SK-N-SH (cell line): ENCODE data around the gene CES1.
"Not testable (repeated sequence)": the region's sequence is repeated elsewhere in the genome, so short reads cannot be mapped to it uniquely, and the experiment has no call there.

ENCODE experiments used
- CTCF ChIP-seq: fragments of 200-600 bp; sonication (generic); IDR thresholded peaks from 2 replicates; pipeline ENCODE4 v1.6.1; 2017; ENCODE audit warnings: antibody characterized with exemption, mild to moderate bottlenecking, moderate library complexity
- EP300 ChIP-seq, 2 experiments: IDR thresholded peaks; 2 replicates each; pipeline versions ENCODE4 v1.4.0 to v1.6.1; 2012; ENCODE audit warnings: borderline replicate concordance in 1 of 2, low read depth in 1 of 2, low read length in 1 of 2
- NFIC ChIP-seq: IDR thresholded peaks from 2 replicates; pipeline ENCODE4 v1.4.0; 2012; ENCODE audit warnings: borderline replicate concordance
- PBX3 ChIP-seq: IDR thresholded peaks from 2 replicates; pipeline ENCODE4; 2012
- POLR2AphosphoS5 ChIP-seq: IDR thresholded peaks from 2 replicates; pipeline ENCODE4 v1.6.1; 2012; ENCODE audit warnings: low read depth, low read length
- RAD21 ChIP-seq: IDR thresholded peaks from 2 replicates; pipeline ENCODE4 v1.6.1; 2012; ENCODE audit warnings: mild to moderate bottlenecking, low read length
- REST ChIP-seq: IDR thresholded peaks from 2 replicates; pipeline ENCODE4 v1.6.1; 2012; ENCODE audit warnings: mild to moderate bottlenecking, low read depth, low read length, moderate library complexity
- SIN3A ChIP-seq: IDR thresholded peaks from 2 replicates; pipeline ENCODE4 v1.6.1; 2012; ENCODE audit warnings: low read depth, mild to moderate bottlenecking, low read length, moderate library complexity, borderline replicate concordance
- YY1 ChIP-seq: IDR thresholded peaks from 2 replicates; pipeline ENCODE4 v1.4.0; 2012; ENCODE audit warnings: low read depth, mild to moderate bottlenecking
- ZBTB33 ChIP-seq: IDR thresholded peaks from 2 replicates; pipeline ENCODE4 v1.4.0; 2012; ENCODE audit warnings: low read depth, borderline replicate concordance

- TF ChIP-seq CTCF; ZBTB33; REST; SIN3A; PBX3; RAD21; YY1; EP300 (IDR thresholded peaks at IDR 0.05; ENCODE audit: borderline replicate concordance in 1 of 2, low read depth in 1 of 2, low read length in 1 of 2); NFIC; POLR2AphosphoS5: not testable (repeated sequence)
These were observed 24.8 kb upstream of the CES1 start for GRCh38 chr16:55857650-55858049.
